Stimulated activated CD8-positive, alpha-beta memory T cell treated with anti-CD3 and anti-CD28 coated beads, Interleukin-4, amount 100 ng/mL, for 1 hour (primary cell): ENCODE data around the gene BRPF3.

Experiments used
- DNase-seq, 2 donors: peaks; one replicate each; pipeline ENCODE4 v3.0.0-alpha.2; 2020; ENCODE audit warnings: low read depth in 2 of 2, low spot score in 1 of 2

BRPF3 gene

DNA sequence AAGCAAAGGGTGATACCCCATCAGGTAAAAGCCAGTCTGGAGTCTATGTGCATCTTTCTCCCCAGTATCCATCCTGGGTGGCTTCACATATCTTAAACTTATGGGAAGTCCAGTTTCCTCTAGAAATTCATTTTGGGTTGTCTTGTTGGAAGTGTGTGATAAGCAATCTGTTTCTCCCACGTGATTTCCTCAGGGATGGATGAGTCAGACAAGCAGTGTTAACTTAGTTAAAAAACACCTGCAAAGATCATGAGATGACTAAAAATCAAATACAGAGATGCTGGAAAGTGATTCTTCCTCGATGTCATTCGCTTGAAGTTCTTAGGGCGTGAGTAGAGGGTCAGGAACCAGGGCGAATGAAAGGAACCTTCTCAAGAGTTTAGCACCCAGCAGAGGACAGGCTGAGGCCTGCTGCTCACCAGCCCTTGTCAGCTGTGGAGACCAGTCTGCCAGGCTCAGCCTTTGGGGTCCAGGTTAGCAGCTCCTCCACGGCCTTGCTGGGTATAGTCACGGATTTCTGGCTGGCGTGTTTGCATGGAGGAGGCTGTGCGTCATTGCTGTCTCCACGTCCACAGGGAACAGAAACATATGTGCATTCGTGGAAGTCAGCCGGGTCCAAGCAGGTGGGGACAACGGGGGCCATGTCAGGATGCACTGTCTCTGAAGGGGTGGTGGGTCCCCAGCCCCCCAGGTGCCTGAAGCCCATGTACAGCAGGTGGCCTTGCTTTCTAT, 70.5 kb downstream of the BRPF3 start:
- DNase-seq = no peak

DNA sequence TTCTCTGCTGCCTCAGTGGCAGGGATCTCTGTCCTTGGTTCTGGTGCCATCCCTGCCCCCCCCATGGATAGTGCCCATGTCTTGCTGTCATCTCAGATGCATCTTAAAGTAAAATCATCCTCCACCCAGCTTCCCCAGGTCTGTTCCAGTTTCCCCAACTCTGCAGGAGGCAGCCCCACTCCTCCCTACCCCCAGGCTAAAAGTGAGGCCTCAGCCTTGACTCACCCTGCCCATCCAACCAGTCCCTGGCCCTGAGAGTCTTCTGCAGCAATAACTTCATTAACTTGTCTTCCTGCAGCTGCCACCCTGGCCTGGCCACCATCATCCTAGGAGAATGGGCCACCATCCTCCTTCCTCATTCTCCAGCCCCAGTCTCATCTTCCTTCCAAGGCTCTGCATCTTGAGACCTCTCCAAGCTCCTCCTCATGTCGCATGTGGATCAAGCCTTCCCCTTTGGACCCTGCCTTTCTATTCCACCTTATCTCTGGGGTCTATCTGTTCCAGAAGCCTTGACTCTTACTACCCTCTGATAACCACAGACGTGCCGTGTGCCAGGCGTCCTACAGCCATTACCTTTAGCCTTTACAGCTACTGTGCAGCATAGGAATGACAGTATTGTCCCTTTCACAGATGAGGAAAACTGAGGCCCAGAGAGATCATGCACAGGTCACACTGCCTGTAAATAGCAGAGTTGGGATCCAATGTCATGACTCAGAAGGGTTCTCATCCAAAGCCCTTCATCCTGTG, 71.4 kb downstream of the BRPF3 start:
- no peak for DNase-seq

DNA sequence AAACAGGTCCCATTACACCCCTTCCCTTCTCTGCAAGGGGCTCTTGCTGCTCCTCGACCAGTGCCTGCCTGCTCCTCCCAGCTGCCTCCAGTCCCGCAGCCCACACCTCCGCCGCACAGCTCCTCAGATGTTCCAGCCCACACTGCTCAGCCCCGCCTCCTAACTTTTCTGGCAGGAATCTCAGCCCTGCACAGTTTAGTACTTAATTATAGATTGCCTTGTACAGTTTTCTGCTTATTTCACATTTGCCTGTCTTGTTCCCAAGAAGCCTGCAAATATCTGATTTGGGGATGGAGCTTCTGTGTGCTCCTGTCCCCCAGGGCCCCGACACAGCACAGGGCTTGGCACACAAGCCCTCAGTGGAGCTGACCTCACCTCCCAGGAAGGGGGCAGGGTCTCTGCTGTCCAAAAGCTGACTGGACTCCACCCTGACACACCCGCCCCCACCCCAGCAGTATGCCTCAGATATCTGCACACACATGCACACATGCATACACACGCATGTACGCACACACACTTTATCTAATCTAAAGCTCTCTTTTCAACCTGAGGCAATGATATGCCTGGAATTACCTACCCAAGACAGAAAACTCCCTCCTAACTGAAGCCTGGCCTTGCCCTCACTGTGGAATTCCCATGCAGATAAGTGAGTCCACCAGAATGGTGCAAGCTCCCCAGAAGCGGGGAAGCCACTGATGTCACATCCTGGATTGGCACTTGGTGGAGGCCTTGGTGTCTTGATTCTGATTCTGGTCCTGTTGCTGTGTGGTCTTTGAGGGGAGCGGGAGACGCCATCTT, 72.1 kb downstream of the BRPF3 start:
- DNase-seq = no peak

DNA sequence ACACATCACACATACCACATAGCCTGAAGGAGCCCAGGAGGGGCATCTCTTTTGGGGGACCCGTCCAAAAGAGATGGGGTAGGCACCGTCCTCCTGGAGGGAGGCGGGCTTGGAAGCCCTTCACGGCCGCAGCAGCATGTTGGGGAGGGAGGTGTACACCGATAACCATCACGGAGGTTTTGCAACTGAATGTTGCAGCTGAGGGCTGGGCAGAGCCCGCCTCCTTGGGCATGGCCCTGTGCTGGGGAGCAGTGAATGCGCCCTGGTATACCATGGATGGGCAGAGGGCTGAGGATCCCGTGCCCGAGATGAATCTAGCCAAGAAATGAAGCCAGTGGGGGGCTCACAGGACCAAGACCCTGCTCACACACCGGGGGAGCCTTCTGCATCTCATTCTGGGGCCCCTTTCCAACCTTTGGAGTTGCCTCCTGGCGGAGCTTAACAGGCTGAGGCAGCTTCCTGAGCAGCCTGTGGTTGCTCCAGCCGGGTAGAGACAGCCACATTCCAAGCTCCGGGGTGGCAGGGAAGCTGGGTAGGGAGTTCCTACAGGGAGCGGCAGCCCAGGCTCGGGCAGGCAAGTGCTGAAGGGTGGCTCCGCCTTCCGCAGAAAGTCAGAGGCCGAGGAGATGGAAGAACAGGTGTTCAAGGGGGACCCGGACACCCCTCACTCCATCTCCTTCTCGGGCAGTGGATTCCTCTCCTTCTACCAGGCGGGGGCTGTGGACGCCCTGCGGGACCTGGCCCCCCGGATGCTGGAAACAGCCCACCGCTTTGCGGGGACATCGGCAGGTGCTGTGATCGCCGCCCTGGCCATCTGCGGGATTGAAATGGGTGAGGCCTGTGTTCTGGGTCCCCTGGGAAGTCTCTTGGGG, 73.5 kb downstream of the BRPF3 start, which contains the start of gene PNPLA1:
TSS of gene PNPLA1 (plus strand) at position 227 of the 872 bp plus-strand sequence. CDS start at position 627, 400 bp downstream.
- no peak for DNase-seq

DNA sequence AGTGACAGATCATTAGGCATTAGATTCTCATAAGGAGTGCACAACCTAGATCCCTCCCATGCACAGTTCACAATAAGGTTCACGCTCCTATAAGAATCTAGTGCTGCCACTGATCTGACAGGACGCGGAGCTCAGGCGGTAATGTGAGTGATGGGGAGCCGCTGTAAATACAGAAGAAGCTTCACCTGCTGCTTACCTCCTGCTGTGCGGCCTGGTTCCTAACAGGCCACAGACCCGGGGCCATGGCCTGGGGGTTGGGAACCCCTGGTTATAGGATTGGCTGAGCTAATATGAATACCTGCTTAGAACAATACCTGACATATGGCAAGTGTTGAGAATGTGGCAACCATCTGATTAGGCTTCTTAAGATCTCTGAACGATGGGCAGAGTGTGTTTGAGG, 75.7 kb downstream of the BRPF3 start:
- DNase-seq = no peak

DNA sequence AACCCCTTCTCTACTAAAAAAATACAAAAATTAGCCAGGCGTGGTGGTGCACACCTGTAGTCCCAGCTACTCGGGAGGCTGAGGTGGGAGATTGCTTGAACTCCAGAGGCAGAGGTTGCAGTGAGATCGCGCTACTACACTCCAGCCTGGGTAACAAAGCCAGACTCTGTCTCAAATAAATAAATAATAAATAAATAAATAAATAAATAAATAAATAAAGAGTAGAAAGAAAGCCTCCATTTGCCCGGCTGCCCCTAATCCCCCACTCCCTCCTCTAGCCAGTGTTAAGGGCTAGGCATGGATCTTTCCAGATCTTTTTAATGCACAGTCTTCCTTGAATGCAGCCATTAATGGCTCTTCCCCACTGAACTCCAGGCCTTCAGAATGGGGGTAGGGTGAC, 76.5 kb downstream of the BRPF3 start:
- no peak for DNase-seq

DNA sequence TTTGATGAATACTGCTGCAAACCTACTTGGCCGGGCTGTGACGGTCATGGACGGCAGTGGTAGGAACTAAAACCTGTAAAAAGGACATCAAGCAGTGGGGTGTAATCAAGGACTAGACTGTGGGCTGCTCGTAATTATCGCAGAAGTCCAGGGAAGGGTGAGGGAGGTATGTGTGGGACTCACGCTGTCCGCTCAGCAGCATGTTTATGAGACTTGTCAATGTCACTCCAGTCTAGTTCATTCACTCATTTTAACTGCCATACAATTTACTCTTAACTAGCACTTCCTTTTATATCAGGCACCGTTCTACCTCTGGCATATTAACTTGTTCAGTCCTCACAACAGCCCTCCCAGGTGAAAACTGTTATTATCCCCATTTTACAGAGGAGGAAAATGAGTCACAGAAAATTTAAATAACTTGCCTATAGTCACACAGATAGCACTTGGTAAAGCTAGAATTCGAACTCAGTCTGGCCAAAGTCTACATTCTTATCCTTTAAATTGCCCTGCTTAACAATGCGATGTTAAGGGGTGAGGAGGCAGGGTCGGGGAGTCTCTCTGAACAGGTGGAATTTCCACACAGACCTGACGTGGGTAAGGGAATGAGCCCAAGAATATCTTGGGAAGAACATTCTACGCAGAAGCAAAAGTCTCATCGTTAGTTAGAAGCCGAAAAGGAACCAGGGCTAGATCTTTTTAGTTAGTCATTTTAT, 77.4 kb downstream of the BRPF3 start:
- no peak for DNase-seq

DNA sequence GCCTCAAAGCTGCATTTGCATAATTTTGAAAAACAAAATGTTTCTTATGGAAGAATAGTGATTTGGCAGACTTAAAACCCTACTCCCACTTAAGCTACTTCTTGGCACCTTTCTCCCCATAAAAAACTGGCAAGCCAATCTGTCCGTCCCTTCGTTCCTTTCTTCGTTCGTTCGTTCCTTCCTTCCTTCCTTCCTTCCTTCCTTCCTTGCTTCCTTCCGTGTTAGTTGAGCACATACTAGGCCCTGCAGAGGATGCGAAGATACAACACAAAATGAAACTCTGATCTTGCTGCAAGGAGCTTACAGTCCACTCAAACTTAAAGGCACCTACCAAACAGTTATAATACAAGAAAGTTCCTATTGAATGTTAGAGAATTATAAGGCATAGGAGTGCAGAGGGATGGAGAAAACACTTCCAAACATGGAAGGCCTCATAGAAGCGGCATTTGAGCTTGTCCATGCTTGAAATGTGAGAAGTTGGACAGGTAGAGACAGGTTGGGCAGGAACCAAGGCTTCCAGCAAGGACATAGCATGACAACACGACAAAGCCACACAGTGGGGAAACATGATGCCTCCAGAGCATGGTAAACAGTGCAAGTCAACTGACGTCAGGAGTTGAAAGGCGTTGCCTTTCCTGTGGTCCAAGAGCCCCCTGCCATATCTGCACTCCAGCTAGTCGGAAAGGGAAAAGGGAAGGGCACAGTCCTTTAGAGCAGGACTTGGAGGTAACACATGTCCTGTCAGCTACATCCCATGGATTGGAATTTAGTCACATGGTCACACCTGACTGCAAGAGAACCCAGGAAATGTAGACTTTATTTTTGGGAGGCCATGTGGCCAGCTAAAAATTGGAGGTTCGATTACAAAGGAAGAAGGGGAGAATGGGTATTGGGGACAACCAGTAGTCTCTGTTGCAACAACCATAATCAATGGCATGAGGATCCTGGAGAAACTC, 80.3 kb downstream of the BRPF3 start:
- DNase-seq = no peak

DNA sequence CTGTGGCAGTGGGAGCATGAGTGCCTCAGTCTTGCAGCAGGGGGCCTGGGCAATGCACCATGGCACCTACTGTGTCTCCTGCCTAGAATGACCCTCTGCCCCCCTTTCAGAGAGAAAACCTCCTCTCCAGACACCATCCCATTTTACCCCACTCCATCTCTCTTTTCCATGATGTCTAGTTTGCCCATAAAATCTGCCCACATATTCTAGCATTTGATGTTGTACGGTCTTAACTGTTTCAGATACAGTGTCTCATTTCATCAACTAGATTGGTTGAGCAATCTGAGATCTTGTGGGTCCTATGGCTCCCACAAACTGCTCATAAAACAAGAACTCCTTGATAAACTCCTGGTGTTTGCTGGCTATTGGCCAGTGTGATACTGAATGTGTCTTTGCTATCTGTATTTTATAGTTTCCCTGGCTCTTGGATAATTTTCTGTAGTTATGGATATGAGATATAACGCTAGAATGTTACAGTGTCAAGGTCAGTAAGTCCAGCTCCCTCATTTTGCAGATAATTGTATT, 81.5 kb downstream of the BRPF3 start:
- no peak for DNase-seq

DNA sequence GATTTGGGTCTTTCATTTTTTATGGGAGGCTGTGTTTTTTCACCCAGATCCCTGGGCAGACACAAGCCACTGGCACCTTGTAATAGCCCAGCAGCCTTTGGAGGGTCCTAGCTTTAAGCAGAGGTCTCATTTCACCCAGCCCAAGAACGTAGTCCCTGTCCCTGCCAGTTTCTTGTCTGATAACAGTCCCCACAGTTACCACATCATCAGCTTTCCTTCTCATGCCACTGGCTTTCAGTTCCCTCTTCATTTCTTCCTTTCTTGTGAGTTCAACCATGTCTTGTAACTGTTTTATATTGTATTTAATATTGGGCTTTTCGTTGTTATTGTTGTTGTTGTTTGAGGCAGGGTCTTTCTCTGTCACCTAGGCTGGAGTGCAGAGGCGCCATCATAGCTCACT, 83.9 kb downstream of the BRPF3 start:
- DNase-seq = no peak

- DNase-seq = no peak
Measured at GRCh38 chr6:36280983-36281382, 84.4 kb downstream of the BRPF3 start.
